ENCODE measurements around the gene RPL7A.
"Not testable (repeated sequence)": the region's sequence is repeated elsewhere in the genome, so short reads cannot be mapped to it uniquely, and the experiment has no call there.

The RPL7A gene
- total RNA-seq: 918 to 1,423 (median 1,215) reads per million in 4 donors

DNA sequence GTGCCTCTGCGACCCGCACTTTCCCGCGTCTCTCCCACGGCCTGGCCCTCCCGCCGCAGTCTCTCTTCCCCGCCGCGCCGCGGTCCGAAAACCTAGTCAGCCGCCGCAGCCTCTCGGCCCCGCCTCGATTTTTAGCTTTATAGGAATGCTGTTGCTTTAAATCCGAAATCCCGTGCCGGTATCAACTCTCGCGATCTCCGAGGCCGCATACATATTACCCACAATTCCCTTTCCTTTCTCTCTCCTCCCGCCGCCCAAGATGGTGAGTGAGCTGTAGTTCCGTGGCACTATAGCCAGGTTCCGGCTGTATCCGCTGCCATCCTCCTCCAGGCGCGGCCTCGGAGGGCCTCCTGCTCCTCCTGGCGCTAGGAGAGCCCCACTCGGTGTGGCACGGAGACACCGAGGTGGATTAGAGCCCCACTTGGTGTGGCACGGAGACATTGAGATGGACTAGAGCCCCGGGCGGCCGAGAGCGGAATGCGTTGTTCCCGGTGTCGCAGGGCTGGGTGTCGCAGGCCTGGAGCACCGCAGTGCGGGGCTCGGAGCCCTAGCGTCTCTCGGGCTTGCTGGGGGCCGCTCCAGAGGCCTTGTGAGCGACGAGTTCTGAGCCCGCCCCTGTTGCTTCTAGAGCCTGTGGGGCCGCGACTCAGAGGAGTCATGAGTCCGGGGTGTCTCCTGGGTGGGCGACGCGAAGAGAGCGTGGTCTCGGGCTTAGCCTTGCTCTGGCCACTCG, at the start of gene RPL7A, which contains the start of gene MED22:
TSS of gene RPL7A (plus strand) at position 234 of the 733 bp plus-strand sequence. CDS start at position 260, 26 bp downstream.
TSS of gene MED22 (minus strand) at position 147 of the 733 bp plus-strand sequence. CDS start 1,469 bp downstream, outside the sequence.
- peak; percentile 74 to 94 (median 87) for DNase-seq

DNA sequence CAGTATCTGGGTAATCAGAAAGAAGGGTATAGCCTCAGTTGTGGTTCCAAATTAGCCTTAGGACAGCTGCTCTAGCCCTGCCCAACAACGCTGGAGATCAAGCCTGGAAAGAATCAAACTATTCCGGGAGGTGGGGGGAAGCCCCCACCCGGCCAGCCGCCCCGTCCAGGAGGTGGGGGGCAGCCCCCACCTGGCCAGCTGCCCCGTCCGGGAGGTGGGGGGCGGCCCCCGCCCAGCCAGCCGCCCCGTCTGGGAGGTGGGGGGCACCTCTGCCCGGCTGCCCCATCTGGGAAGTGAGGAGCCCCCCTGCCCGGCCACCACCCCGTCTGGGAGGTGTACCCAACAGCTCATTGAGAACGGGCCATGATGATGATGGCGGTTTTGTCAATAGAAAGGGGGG, 48.0 kb upstream of the RPL7A start:
- DNase-seq: not testable (repeated sequence)

DNA sequence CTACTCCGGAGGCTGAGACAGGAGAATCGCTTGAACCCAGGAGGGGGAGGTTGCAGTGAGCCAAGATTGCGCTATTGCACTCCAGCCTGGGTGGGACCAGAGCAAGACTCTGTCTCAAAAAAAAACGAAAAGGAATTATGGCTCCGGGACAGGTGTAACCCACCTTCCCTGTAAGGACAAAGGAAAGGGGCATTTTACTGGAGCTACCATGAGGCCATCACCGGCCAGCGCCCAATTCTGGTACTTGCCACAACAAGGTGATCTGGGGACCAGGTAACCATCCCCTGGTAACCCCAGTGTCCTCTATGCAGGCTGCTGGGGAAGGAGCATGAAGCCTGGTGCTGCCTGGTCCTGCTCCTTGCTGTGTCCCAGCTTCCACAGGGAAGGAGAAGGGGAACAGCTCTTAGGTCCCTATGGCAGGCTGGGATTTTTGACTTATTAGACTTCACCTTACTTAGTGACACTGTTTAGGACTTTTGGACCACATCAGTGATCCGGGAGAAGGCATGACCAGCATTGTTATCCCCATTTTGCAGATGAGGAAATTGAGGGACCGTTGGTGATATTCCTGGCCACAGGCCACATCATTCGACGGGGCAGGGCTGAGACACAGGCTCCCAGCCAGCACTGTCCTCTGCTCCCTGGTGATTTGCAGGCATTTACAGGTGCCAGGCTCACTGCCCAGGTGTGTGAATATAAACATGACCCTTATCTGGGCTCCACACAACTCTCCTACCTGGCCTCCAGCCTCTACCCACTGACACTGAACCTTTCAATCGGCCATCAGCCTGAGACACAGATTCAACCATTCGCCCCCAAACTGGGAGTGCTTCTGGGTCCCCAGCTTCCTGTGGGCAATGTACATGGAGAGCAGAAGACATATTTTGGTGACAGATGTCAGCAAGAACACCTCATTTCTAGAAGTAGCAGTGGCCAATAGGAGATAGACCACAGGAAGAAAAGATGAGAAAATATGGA, 46.5 kb upstream of the RPL7A start:
- DNase-seq: no peak

DNA sequence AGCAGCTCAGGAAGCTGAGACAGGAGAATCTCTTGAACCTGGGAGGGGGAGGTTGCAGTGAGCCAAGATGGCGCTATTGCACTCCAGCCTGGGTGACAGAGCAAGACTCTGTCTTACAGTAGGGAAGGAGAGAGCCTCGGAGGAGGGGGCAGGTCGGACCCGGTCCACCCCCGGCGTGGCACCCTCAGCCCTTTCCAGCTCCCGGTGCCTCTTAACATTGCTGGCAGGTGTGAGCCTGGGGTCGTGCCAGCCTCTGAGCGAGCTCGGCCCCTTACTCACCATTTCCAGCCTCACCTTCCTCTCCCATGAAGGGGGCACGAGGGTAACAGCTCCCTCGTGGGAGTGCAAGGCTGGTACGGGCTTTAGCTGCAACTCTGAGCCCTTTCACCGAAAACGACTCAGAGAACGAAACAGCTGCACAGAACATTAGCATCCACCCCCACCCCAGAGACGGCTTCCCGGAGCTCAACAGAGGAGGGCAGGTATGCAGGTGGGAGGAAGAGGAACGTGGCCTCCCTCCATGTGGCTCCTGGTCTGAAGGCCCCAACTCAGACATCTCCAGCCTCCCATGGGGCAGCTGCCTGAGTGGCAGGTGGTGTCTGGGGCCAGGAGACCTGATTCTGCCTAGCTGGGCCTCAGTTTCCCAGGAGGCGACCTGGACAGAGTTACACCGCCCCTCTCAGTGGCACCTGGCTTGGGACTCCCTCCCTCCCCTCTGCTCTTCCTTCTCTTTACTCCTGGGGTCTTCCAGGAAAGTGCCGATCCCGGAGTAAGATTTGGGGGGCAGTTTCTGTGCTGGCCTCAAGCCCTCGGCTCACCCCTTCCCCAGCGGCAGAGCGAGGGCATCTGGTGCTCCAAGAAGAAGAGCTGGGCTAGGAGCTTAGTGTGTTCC, 44.5 kb upstream of the RPL7A start:
- DNase-seq: no peak

DNA sequence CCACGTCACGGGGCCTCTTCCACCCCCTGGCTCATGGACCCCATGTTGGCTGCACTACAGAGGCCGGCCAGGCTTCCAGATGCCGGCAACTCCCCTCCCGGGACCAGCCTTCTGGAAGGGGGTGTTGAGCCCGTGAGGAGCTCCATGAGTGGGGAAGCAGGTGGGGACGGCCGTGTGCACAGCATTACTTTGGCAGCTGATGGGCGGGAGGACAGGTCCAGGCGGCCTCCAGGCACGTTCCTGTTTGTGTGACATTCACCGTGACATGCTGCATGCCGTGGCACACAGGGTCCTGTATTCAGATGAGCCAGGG, 43.9 kb upstream of the RPL7A start:
- DNase-seq: no peak

DNA sequence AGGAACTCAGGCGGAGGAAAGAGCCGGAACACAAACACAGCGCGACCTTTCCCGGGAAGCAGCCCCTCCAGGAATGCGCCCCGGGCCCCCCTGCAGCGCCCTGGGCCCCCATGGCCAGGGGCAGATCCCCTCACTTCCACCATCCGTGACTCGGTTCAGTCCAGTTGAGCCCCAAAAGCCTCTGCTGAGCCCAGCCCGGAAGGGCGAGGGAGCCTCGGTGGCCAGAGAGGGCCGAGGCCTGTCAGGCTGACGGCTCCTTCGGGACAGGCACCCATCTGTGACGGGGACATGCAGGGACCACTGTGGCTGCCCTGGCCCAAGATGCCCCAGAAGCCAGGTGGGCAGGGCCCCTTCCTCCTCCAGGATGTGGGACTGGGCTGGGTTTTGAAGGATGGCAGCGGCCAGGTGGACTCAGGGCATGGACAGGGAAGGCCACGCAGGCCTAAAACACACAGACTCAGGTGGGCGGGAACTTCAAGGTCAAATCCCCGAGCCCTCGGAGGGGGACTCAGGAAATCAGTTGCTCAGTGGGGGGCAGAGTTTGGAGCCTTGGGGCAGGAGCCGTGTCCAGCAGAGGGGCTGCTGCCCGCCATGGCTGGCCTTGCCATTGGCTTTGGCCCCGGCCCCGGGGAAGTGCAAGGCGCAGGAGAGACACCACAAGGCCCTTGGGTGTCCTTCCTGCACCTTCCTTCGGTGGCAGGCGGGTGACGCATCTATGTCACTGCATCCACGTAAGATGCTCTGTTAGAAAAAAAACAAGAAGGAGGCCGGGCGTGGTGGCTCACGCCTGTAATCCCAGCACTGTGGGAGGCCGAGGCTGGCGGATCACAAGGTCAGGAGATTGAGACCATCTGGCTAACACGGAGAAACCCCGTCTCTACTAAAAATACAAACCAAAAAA, 43.3 kb upstream of the RPL7A start:
- DNase-seq: no peak

DNA sequence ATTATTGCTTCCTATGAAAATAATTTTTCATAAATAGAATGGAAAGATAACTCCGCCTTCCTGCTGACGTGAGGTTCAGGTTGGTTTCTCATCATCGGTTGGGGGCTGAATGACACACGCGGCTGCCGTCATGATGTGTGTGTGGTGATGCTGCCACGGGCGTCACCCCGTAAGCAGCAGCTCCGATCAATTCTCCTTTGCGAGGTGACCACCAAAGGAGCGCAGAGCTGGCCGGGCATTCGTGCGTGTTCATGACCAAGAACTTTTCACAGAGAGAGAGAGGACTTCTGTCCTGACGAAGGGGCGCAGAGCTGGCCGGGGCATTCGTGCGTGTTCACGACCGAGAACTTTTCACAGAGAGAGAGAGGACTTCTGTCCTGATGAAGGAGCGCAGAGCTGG, 42.3 kb upstream of the RPL7A start:
- DNase-seq: no peak

DNA sequence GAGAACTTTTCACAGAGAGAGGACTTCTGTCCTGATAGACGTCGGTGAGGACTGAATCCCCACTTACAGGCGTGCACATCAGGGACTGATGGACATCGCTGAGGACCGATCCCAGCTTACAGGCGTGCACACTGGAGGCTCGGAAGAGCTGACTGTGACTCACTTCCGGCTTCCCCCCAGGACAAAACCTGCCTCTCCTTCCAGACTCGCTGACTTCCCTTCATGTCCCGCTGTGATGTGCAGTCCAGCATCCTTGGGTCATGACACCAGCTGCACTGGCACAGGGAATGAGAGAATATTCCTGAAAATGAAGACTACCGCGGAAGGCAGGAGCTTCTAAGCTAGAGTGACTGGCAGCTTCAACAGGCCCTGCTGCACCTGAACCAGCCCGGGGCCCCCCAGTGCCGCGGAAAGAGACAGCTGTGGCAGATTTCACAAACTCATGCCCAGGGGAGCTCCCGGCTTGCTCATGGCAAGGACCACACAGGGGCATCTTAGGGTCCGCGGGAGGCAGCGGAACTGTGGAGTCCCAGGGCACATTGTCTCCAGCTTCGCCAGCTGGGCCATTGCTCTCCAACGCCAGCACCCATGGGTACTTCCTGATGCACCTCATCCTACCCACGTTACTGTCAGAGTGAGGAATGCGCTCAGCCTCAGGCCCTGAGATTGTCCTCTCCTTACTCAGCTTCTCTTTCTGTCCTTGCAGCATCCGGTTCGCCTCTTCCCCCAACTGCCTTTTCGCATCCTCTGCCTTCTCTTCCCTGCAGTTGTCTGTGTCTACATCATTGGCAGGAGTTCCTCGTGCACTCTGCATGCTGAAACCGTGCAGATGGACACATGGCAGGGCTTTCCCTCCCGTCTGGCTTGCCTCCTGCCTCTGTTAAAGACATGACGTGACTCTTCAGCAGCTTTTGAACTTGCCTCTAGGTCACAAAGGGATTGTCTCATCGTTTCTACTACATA, 41.5 kb upstream of the RPL7A start:
- no peak for DNase-seq

DNA sequence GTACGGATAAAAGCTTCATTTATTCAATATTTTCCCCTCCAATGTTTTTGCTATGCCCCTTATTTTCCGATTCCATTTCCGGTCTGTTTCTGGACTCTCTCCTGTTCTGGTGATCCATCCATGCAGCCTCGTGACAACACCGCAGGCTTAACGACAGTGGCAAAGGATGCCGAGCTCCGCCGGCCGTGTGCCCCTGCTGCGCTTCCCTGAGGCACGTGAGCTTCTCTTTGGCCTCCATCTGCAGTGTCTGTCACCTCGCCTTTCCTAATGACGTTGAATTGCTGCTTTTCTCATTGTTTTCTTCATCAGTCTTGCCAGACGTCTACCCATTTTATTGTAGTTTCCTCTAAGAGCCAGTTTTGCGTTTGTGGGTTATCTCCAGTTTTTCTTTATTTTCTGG, 40.7 kb upstream of the RPL7A start:
- no peak for DNase-seq

DNA sequence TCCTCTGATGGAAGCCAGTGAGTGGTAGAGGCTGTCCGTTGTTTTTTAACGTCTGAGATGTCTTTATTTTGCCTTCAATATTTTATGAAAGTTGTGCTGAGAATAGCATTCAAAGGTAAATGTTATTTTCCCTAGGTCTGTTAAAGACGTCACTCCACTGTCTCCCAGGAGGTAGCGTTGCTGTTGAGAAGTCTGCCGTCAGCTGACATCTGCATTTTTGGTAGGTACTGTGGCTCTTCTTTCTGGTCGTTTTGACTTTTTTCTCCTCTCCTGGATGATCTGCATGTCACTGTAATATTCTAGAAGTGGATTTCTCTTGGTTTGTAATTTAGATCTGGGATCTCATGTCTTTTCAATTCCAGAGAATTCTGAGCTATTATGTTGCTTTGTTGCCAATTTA, 38.4 kb upstream of the RPL7A start:
- DNase-seq: no peak

DNA sequence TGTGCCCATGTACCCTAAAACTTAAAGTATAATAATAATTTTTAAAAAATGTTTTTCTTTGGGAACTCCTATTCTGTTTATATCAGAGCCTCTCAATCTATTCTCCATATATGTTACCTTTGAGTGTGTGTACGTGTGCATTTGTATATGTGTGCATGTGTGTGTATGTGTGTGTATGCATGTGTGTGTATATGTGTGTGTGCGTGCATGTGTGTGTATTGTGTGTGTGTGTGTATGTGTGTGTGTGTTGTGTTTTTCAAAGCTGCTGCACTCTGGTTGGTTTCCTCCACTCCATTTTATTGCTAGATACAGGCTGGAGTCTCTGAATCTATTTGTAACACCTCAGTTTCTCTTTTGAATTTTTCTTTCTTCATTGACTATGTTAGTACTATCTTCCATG, 32.0 kb upstream of the RPL7A start:
- no peak for DNase-seq

DNA sequence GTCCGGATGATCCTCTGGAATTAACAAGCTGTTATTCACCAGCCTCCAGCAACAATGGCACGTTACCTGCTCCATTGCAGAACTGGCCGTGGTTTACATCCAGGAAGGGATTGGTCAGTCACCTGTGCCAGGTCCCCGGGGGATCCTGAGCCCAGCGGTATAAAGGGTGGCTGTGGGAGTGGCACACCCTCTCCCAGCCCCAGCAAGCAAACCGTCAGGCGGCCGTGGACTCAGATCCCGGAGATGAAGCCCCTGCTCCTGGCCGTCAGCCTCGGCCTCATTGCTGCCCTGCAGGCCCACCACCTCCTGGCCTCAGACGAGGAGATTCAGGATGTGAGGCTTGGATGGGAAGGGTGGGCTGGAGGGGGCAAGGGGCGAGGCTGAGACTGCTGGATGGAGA, 30.5 kb upstream of the RPL7A start:
- not testable (repeated sequence) for DNase-seq

DNA sequence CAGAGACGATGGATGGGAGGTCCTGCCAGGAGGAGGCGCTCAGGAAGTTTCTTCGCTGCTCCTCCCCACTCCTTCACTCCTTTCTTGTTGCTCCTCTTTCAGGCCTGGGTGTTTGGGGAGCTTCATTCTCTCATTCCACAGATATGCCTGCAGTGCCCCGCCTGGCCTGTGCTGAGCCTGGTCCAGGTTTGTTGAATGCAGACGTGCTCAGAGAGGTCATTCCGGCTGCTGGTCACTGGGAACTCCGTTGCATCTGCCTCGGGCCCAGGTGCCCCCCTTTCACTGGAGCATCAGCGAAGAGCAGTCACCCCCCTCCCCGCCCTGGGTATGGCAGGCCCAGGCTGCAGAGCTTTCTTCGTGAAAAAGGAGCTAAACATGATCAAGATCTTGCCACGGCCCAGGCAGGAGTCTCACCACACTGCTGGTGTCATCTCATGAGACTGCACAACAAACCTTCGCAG, 27.6 kb upstream of the RPL7A start:
- DNase-seq: no peak

DNA sequence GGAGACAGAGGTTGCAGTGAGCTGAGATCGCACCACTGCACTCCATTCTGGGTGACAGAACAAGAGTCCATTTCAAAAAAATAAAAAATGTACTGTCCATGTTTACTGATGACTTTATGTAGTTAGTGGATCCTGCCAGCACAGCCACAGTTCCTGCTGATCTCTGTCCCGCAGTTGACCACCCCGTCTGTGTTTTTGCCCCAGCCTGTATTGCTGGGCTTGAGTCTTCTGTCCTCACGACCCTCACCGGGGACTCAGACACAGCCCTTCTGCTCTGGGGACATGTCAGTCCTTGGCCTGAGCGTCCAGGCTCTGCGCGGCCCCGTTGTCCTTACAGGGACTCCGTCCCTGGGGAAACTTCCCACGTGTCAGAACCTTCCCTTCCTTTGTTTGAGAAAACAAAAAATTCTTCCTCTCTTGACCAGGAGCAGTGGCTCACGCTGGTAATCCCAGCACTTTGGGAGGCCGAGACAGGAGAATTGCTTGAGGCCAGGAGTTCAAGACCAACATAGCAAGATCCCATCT, 26.5 kb upstream of the RPL7A start:
- no peak for DNase-seq

DNA sequence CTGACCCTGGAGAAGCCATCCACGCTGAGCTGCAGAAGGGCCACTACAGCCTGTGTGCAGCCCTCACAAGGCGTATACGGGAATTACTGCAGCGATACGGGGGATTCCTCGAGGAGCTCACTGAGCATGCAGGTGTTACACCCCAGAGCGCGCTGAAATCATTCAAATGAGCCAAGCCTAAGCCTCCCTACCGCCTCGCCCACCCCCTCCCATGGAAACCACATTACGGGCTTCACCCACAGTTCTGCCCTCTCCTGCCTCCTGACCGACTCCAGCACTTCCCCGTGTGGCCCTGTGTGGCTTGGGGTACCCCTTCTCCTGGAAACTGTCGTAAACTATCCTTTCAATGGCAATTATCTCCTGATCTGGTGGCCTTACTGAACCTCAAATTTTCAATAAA, 25.3 kb upstream of the RPL7A start:
- DNase-seq: no peak

DNA sequence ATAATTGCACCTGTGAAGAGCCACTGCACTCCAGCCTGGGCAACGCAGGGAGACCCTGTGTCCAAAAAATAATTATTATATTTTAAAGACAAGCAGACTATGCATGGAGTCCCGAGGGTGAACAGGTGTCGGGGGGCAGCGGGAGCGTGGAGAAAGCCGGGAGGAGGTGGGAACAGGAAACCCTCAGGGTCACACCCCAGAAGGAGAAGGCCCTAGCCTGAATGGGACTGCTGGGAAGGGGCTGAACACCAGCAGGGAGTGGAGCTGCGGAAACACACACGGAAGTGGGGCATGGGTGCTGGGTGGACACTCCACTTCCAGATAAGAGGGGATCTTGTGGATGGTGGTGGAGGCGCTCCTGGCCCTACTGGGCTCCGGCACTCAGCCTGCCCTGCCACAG, 24.8 kb upstream of the RPL7A start:
- DNase-seq: no peak

DNA sequence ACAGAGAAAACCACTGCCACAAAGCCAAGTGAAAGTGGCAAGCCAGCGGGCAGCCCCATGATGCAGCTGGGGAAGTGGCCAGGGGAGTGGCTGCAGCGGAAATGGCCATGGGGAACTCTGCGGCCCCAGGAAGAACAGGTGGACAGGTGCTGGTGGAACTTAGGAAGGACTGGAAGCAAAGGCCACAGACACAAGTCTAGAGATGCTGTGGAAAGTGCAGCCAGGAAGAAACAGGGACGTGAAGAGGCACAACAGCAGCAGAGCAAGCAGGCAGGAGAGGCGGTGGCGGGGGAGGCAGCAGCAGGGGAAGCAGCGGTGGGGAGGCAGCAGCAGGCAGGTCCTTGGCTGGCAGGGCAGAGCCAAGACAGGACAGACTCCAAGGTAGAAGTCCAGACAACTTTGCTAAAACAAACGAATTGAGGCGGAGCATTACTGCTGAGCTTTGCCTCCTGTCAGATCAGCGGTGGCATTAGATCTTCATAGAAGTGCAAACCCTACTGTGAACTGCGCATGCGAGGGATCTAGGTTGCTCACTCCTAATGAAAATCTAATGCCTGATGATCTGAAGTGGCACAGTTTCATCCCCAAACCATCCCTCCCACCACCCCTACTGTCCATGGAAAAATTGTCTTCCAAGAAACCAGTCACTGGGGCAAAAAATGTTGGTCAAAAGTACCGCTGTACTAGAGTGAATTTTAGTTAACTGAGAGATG, 23.9 kb upstream of the RPL7A start:
- no peak for DNase-seq

DNA sequence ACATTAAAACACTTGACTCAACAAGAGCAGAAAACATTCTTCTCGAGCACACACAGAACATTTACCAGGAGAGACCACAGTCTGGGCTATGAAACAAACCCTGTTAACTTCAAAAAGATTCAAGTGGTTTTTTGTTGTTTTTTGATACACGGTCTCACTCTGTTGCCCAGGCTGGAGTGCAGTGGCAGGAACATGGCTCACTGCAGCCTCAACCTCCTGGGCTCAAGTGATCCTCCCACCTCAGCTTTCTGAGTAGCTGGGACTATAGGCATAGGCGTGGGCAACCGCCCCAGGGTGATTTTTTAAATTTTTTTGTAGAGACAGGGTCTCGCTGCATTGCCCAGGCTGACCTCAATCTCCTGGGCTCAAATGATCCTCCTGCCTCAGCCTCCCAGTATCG, 21.0 kb upstream of the RPL7A start:
- DNase-seq: not testable (repeated sequence)

DNA sequence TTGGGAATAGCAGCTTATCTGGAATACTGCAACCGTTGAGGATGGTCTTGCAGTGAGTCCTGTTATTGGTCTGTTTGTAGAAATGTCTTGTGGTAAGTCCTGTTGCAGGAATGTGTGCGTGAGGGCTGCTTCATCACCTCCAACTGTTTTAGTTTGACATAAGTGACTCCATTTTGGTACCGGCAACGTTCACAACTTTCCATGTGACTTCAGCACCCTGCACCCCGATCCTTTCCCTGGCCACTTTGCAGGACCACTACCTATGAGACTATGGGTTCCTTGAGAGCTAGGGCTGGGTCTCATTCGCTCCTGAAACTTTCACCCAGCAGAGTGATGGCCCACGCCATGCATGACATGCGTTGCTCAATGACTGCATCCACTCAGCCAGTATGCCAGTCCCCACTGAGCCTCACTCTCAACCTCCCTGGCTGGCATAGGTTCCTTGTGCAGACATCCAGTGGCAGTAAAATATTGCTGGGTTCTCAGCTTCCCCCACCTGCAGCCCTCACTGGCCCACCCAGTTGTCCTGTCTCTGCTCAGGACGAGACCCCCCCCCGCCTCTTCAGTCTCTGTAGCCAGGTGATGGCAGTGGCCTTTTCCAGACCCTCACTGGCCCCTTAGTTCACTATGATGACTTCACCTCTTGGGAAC, 20.1 kb upstream of the RPL7A start:
- no peak for DNase-seq
